Cardiac fibroblast (primary cell): ENCODE measurements around the gene CHPT1.

Source experiments
- DNase-seq, 2 donors: peaks; one replicate each; pipeline versions ENCODE4 v3.0.0 to v3.0.0-alpha.2; 2010; ENCODE audit warnings: low read depth in 2 of 2
- H3K4me3 ChIP-seq, 2 donors: replicated peaks in 1 of 2; 1 replicate in 1 of 2; 2 replicates in 1 of 2; pipeline ENCODE4 v1.5.1; 2011; ENCODE audit warnings: low read depth in 2 of 2, low read length in 2 of 2, mild to moderate bottlenecking in 2 of 2, moderate library complexity in 1 of 2
- TF ChIP-seq, protein P1 (sequence below): IDR thresholded peaks from one replicate; pipeline ENCODE4 v1.5.1; 2011; ENCODE audit warnings: low read depth, mild to moderate bottlenecking, low read length, inconsistent platforms

The CHPT1 gene

DNA sequence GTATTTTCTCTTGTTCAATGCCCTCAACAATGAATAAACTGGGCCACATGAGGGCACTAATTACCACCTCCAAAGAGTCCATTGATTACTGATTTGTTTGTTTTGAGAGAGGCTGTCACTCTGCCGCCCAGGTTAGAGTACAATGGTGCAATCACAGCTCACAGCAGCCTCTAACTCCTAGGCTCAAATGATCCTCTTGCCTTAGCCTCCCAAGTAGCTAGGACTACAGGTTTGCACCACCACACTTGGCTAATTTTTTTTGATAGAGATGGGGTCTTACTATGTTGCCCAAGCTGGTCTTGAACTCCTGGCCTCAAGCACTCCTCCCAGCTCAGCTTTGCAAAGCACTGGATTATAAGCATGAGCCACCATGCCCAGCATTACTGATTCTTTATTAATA, 70.1 kb downstream of the CHPT1 start:
- DNase-seq, result no peak
- no peak overlapping the region for H3K4me3 ChIP-seq
- TF ChIP-seq, protein P1, sequence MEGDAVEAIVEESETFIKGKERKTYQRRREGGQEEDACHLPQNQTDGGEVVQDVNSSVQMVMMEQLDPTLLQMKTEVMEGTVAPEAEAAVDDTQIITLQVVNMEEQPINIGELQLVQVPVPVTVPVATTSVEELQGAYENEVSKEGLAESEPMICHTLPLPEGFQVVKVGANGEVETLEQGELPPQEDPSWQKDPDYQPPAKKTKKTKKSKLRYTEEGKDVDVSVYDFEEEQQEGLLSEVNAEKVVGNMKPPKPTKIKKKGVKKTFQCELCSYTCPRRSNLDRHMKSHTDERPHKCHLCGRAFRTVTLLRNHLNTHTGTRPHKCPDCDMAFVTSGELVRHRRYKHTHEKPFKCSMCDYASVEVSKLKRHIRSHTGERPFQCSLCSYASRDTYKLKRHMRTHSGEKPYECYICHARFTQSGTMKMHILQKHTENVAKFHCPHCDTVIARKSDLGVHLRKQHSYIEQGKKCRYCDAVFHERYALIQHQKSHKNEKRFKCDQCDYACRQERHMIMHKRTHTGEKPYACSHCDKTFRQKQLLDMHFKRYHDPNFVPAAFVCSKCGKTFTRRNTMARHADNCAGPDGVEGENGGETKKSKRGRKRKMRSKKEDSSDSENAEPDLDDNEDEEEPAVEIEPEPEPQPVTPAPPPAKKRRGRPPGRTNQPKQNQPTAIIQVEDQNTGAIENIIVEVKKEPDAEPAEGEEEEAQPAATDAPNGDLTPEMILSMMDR, result no peak

DNA sequence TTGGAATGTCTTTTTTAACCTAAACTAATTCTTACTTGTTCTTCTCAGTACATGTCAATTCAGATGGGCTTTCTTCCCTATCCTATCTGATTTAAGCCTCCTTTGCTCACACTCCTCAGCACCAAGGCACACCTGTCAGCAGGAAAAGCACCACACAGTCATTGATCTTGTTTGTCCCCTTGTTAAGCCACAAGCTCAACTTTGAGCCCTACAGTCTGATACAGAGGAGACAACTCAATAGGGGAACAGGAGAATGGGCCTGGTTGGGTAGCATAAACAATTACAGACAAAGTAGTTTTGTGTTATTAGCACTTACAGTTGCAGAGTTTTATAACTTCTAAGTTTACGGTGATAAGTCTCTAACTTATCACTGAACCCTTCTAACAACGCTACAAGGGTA, 71.3 kb downstream of the CHPT1 start:
- no peak overlapping the region for H3K4me3 ChIP-seq
- no peak for DNase-seq
- TF ChIP-seq, protein P1, result no peak

DNA sequence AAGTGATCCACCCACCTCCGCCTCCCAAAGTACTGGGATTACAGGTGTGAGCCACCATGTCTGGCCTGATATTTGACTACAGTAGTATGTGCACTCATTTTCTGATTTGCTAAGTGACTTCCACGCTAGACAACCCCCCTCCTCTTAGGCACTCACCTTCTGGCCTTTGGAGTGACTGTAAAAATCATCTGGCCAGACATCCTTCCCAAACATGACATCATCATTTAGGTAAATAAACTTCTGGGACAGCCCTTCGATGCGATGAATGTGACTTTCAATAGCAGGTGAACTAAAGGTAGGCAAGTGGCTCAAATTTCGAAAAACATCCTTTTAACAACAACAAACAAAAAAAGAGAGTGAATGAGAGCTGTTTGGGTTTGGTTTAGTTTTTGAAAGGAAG, 72.4 kb downstream of the CHPT1 start:
- no peak for DNase-seq
- H3K4me3 ChIP-seq, result no peak overlapping the region
- TF ChIP-seq, protein P1, result no peak

DNA sequence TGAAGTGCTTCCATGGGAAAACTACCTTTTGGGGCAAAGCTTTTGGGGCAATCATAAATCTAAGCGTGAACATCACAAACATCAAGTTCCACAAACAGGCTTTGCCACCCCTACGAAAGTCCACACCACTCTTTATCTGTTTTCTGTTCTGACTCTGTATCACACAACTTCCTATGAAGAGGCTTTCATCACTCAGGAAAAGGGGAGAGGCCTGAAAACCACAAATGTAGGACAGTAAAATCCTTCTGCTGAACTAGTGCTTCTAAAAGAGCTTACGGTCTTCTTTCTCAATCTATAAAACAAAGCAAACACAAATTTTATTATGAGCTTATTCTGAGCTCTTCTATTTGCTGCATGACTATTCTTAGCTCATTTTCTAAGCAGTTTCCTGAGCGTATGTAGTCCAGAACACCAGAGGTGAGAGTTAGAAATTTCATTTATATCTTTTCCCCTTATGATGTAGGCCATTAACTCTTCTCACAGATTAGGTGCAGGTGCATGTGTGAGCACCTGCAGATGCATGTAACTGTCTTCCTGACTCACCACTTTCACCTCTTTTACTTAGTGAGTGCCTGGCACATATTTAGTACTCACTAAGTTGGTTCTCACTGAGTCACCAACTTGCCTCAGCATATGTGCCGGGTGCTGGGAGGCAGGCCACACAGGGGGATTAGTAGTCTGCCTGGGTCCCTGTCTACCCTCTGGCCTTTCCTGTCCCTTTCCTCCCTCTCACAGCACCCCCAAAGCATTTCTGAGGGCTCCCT, 74.8 kb downstream of the CHPT1 start:
- no peak for DNase-seq
- TF ChIP-seq, protein P1, result no peak
- H3K4me3 ChIP-seq, result no peak overlapping the region

DNA sequence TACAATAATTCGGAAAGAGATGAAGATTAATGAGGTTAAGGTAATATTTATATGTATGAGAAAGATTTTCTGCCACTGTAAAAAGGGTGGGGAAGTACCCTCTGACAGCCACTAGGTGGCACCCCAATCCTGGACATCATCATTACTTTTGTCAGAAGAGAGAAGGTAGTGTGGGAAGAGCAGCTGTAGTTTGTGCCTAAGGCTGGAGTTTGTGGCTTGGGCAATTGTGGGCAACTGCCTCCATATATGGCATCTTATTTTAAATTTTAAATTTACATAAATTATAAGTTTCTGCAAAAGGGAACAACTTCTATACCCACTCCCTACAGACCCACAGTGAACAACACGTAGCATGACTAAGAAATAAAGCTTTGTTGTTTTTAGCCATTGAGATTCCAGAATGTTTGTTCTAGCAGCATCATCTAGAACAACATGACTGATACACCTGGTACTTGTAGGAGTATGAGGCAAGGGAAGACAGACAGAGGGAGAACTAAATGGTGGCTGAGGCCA, 76.3 kb downstream of the CHPT1 start:
- DNase-seq, result peak; percentile 82 to 84
- no peak overlapping the region for H3K4me3 ChIP-seq
- TF ChIP-seq, protein P1, result peak; percentile 77

DNA sequence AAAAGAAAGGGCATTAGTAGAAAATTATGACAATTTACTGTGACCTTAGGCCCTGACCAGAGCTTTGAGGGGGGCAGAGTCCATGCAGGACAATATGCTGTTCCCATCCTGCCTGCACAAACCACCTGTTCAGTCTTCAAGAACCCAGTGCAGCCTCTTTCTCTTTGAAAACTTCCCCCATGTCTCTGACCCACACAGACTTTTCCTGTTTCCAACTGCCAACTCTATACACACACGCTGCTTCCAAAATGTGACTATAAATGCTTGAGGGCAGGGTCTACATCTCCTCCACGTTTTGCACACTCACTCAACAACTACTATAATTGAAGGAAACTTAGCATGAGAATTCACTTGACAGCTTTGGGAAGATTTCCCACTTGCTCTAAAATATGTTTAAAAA, 78.4 kb downstream of the CHPT1 start:
- DNase-seq, result no peak
- TF ChIP-seq, protein P1, result no peak
- no peak overlapping the region for H3K4me3 ChIP-seq
